ENCODE data around the gene ANKRD36C.
"Not testable (repeated sequence)": the region's sequence is repeated elsewhere in the genome, so short reads cannot be mapped to it uniquely, and the experiment has no call there.

DNA sequence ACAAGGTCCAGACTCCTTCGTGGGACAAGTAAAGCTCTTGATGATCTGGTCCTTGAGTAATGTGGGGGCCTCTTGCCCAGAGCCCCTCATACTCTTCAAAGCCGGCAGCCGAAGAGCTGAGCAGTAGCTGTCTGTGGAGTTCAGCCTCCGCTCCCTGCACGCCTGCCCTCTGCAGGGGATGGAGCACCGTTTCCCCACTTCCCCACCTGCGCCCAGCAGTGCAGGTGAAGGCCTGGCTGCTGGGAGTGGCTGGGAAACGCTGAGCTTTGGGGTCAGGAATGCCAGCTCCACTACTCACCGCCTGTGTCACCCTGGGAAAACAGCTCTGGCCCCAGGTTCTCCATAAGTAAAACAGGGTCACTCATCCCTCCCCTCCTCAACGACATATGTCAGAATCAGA lies 18.2 kb upstream of the ANKRD36C start:
- TF ChIP-seq CTCF (conservative IDR thresholded peaks at IDR 0.05; ENCODE audit: low read depth, low read length); MXI1 (IDR thresholded peaks at IDR 0.05; ENCODE audit: borderline replicate concordance, low read depth, low read length); RAD21 (IDR thresholded peaks at IDR 0.05; ENCODE audit: low read length); CEBPB (IDR thresholded peaks at IDR 0.05; ENCODE audit: low read depth, low read length); RFX5 (IDR thresholded peaks at IDR 0.05; ENCODE audit: low read depth, low read length); SMC3 (IDR thresholded peaks at IDR 0.05; ENCODE audit: low read depth, low read length); POLR2A (IDR thresholded peaks at IDR 0.05; ENCODE audit: low read depth, low read length); RCOR1 (IDR thresholded peaks at IDR 0.05; ENCODE audit: insufficient replicate concordance, low read length); FOS (IDR thresholded peaks at IDR 0.05; ENCODE audit: low read depth, low read length); MAFK (IDR thresholded peaks at IDR 0.05; ENCODE audit: low read depth, low read length); CHD1 (IDR thresholded peaks at IDR 0.05; ENCODE audit: low read depth, low read length): not testable (repeated sequence)
- TF ChIP-seq, protein P1, sequence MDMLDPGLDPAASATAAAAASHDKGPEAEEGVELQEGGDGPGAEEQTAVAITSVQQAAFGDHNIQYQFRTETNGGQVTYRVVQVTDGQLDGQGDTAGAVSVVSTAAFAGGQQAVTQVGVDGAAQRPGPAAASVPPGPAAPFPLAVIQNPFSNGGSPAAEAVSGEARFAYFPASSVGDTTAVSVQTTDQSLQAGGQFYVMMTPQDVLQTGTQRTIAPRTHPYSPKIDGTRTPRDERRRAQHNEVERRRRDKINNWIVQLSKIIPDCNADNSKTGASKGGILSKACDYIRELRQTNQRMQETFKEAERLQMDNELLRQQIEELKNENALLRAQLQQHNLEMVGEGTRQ (IDR thresholded peaks at IDR 0.05; ENCODE audit: low read depth, low read length): not testable (repeated sequence)
